ENCODE results near the gene ISG20.
"Not testable (repeated sequence)": the region's sequence is repeated elsewhere in the genome, so short reads cannot be mapped to it uniquely, and the experiment has no call there.

The ISG20 gene

GRCh38 chr15:88636050-88636449 lies 2.8 kb upstream of the ISG20 start:
- Mint-ChIP-seq H3K4me1 (peaks cover 88% of the 10 kb centered on the region), H3K9me3 (no peaks in the 10 kb centered on the region), H3K4me3 (peak overlapping the region; percentile 74), H3K36me3 (peaks cover 59% of the 10 kb centered on the region), H3K27ac (peak overlapping the region; percentile 91), H3K27me3 (no peaks in the 10 kb centered on the region)
- DNase-seq = peak; percentile 84
- CTCF ChIA-PET = interaction anchor here (1.0 to 4.0 kb wide), 3 partner anchors 9 to 14 kb away, joined by 4 to 23 read pairs (median 5); partner anchors contain the start of gene AEN

GRCh38 chr15:88636654-88637053 lies 2.2 kb upstream of the ISG20 start:
- Mint-ChIP-seq H3K27me3 (no peaks in the 10 kb centered on the region), H3K27ac (peak overlapping the region; percentile 91), H3K4me3 (peak overlapping the region; percentile 74), H3K36me3 (peaks cover 53% of the 10 kb centered on the region), H3K9me3 (no peaks in the 10 kb centered on the region), H3K4me1 (peaks cover 85% of the 10 kb centered on the region)
- CTCF ChIA-PET = interaction anchor here (1.3 to 4.0 kb wide), 2 partner anchors 10 to 12 kb away, joined by 5 to 23 read pairs; no protein-coding TSS in a partner anchor
- no peak for DNase-seq

GRCh38 chr15:88637436-88637835 lies 1.4 kb upstream of the ISG20 start:
- Mint-ChIP-seq H3K4me3 (peak overlapping the region; percentile 74), H3K9me3 (no peaks in the 10 kb centered on the region), H3K27ac (peak overlapping the region; percentile 91), H3K36me3 (peaks cover 50% of the 10 kb centered on the region), H3K4me1 (peaks cover 82% of the 10 kb centered on the region), H3K27me3 (no peaks in the 10 kb centered on the region)
- DNase-seq = no peak
- CTCF ChIA-PET = no interaction called here

- no peak for DNase-seq
- Mint-ChIP-seq H3K9me3 (no peaks in the 10 kb centered on the region), H3K27me3 (no peaks in the 10 kb centered on the region), H3K27ac (peak overlapping the region; percentile 91), H3K36me3 (peaks cover 47% of the 10 kb centered on the region), H3K4me1 (peaks cover 80% of the 10 kb centered on the region), H3K4me3 (peak overlapping the region; percentile 74)
- CTCF ChIA-PET = interaction anchor here (0.7 to 1.4 kb wide), 8 partner anchors 15 to 263 kb away, joined by 3 to 8 read pairs (median 3); partner anchors contain the start of genes MRPL46 and MRPS11
Measured at GRCh38 chr15:88637841-88638625, 783 bp upstream of the ISG20 start.

GRCh38 chr15:88641959-88642452 lies 3.2 kb downstream of the ISG20 start:
- H3K4me3 Mint-ChIP-seq = no peak overlapping the region
- H3K36me3 Mint-ChIP-seq = peaks cover 47% of the 10 kb centered on the region

GRCh38 chr15:88642514-88642913 lies 3.7 kb downstream of the ISG20 start:
- H3K27me3 Mint-ChIP-seq, CTCF ChIA-PET, H3K9me3 Mint-ChIP-seq, H3K4me3 Mint-ChIP-seq, DNase-seq: not testable (repeated sequence)
- Mint-ChIP-seq H3K36me3 (peaks cover 47% of the 10 kb centered on the region), H3K27ac (peak overlapping the region; percentile 63), H3K4me1 (peaks cover 64% of the 10 kb centered on the region)

More at GRCh38 chr15:88641959-88642452, 3.2 kb downstream of the ISG20 start:
- Mint-ChIP-seq H3K4me1 (peaks cover 64% of the 10 kb centered on the region), H3K27ac (peak overlapping the region; percentile 63), H3K9me3 (no peaks in the 10 kb centered on the region), H3K27me3 (no peaks in the 10 kb centered on the region)
- DNase-seq = no peak
- CTCF ChIA-PET = no interaction called here

GRCh38 chr15:88644741-88645140 lies 5.9 kb downstream of the ISG20 start:
- Mint-ChIP-seq H3K27ac (no peak overlapping the region), H3K4me1 (peaks cover 68% of the 10 kb centered on the region), H3K27me3 (no peaks in the 10 kb centered on the region), H3K36me3 (peaks cover 63% of the 10 kb centered on the region), H3K9me3 (no peaks in the 10 kb centered on the region), H3K4me3 (no peak overlapping the region)
- CTCF ChIA-PET = interaction anchor here (2.2 kb wide), 1 partner anchor 20 kb away, joined by 7 read pairs; no protein-coding TSS in a partner anchor
- DNase-seq = peak; percentile 2

- H3K27me3 Mint-ChIP-seq = no peaks in the 10 kb centered on the region
- CTCF ChIA-PET = interaction anchor here (0.7 to 2.2 kb wide), 2 partner anchors 21 to 233 kb away, joined by 3 to 7 read pairs; no protein-coding TSS in a partner anchor
- H3K4me3 Mint-ChIP-seq = no peak overlapping the region
- H3K4me1 Mint-ChIP-seq = peaks cover 68% of the 10 kb centered on the region
- peak; percentile 11 for DNase-seq
- H3K9me3 Mint-ChIP-seq = no peaks in the 10 kb centered on the region
- H3K27ac Mint-ChIP-seq = no peak overlapping the region
- H3K36me3 Mint-ChIP-seq = peaks cover 56% of the 10 kb centered on the region
Measured at GRCh38 chr15:88645171-88646087, 6.6 kb downstream of the ISG20 start.

- no peak overlapping the region for H3K27ac Mint-ChIP-seq
- H3K4me3 Mint-ChIP-seq = no peak overlapping the region
- H3K27me3 Mint-ChIP-seq = no peaks in the 10 kb centered on the region
- no peaks in the 10 kb centered on the region for H3K9me3 Mint-ChIP-seq
- H3K4me1 Mint-ChIP-seq = peaks cover 70% of the 10 kb centered on the region
- H3K36me3 Mint-ChIP-seq = peaks cover 58% of the 10 kb centered on the region
- no peak for DNase-seq
- CTCF ChIA-PET = interaction anchor here (2.2 kb wide), 1 partner anchor 22 kb away, joined by 7 read pairs; no protein-coding TSS in a partner anchor
Measured at GRCh38 chr15:88646088-88646405, 7.2 kb downstream of the ISG20 start.

- peaks cover 66% of the 10 kb centered on the region for H3K36me3 Mint-ChIP-seq
- H3K4me3 Mint-ChIP-seq = no peak overlapping the region
- no peaks in the 10 kb centered on the region for H3K27me3 Mint-ChIP-seq
- peak overlapping the region; percentile 90 for H3K27ac Mint-ChIP-seq
- peak; percentile 9 for DNase-seq
- CTCF ChIA-PET = interaction anchor here (1.0 to 3.1 kb wide), 2 partner anchors 8 to 23 kb away, joined by 3 to 14 read pairs; partner anchors contain the start of gene ISG20
- H3K4me1 Mint-ChIP-seq = peaks cover 76% of the 10 kb centered on the region
- no peaks in the 10 kb centered on the region for H3K9me3 Mint-ChIP-seq
Measured at GRCh38 chr15:88646951-88647350, 8.1 kb downstream of the ISG20 start.

- Mint-ChIP-seq H3K27ac (peak overlapping the region; percentile 90), H3K27me3 (no peaks in the 10 kb centered on the region)
Measured at GRCh38 chr15:88647351-88648105, 8.7 kb downstream of the ISG20 start.

GRCh38 chr15:88648357-88649214 lies 9.8 kb downstream of the ISG20 start:
- H3K9me3 Mint-ChIP-seq = no peaks in the 10 kb centered on the region
- peak overlapping the region; percentile 11 for H3K4me3 Mint-ChIP-seq
- H3K27ac Mint-ChIP-seq = peak overlapping the region; percentile 90
- peaks cover 77% of the 10 kb centered on the region for H3K4me1 Mint-ChIP-seq
- DNase-seq = peak; percentile 41
- CTCF ChIA-PET = interaction anchor here (1.6 to 3.1 kb wide), 2 partner anchors 18 to 25 kb away, joined by 3 to 14 read pairs; no protein-coding TSS in a partner anchor
- peaks cover 64% of the 10 kb centered on the region for H3K36me3 Mint-ChIP-seq
- no peaks in the 10 kb centered on the region for H3K27me3 Mint-ChIP-seq

More at GRCh38 chr15:88647351-88648105, 8.7 kb downstream of the ISG20 start:
- CTCF ChIA-PET = interaction anchor here (1.0 to 3.1 kb wide), 2 partner anchors 8 to 24 kb away, joined by 3 to 14 read pairs; partner anchors contain the start of gene ISG20
- H3K4me3 Mint-ChIP-seq = no peak overlapping the region
- H3K4me1 Mint-ChIP-seq = peaks cover 72% of the 10 kb centered on the region
- peaks cover 61% of the 10 kb centered on the region for H3K36me3 Mint-ChIP-seq
- H3K9me3 Mint-ChIP-seq = no peaks in the 10 kb centered on the region
- peak; percentile 17 for DNase-seq

Data from activated naive CD4-positive, alpha-beta T cell treated with anti-CD3 and anti-CD28 coated beads, Interleukin-2, amount 10 ng/mL, durations not matched to agents 7 days and 5 days (primary cell).